SKM-1 treated with dmso at 0.1 percent for 144 hours (cell line): ENCODE data around the gene SMYD2.

Experiments
- DNase-seq: peaks from one replicate; lab custom pipeline; 2025; ENCODE audit not compliant: unreplicated experiment; lab: John Stamatoyannopoulos, UW

SMYD2 gene

DNA sequence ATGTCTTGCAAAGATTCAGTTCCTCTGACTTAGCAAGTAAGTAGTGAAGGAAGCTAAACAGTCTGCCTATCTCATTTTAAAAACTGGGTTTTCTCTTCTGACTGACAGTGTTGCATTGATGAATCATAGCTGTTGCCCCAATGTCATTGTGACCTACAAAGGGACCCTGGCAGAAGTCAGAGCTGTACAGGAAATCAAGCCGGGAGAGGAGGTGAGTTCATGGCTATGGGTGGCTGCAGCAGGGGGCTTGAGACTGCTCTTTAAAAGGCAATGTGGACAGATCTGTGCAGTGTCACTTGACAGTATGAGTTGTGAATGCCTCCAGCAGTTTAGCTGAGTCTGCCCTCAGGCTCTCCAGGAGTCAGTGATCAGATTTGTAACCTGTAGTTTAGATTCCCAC, 46.6 kb downstream of the SMYD2 start:
- no peak for DNase-seq

DNA sequence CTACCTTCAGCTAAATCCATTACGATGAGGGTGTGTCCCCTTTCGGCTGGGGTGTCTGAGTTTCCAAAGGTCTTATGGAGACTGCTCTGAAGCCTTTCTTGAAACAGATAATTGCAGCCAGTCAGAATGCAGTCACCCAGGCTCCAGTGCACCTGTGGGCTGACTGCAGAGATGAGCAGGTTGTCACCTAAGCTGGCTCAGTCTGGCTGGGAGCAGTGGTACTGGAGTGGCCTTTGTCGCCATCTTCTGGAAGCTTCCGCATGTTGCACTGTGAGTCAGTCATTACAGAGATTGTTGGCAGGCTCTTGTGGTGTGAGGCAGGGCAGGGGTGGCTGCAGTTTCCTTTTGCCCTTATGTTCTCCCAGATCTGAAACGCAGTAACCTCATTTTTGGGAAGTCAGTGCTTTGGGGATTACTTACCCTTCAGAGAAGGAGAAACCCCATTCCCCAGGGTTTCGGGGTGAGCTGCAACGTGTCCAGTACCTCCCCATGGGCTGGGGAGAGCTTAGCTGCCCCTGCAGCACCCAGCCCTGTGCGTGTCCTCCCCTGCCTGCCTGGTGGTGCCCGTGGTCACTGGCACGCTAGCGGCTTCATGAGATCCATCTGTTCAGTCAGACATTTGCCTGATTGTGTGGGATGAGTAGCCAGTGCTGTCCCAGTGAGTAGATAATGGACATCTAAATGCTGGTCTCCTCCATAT, 48.0 kb downstream of the SMYD2 start:
- peak; percentile 74 for DNase-seq

DNA sequence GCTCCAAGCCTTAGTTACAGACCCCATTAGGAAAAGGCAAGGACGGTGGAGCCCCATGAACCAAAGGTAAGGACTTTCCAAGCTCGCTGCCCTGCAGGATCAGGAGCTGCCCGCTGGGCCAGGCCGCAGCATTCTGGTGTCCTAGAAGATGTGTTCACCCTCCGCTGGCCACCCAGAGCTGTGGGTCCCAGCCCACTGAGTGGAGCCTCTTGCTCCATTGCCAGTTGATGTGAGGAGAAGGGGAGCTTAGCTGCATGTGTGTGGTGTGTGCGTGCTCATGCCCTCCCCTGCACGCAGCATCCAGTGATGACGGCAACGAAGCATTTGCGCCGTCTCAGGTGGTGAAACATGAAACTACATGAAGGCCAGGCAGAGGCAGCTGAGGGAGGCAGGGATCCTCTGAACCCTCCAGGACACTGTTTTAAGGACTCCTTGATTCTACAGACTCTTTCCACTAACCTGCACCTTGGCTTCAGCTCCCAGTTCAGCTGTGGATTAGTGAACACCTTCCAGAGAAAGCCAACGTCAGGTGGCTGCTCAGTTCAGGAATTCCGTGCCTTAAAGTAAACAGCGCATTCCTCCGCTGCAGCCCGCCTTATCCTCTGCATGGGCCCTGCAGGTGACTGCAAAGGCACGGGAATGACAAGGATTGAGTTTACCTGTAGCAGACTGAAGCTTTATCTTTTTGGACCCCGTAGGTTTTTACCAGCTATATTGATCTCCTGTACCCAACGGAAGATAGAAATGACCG, 48.7 kb downstream of the SMYD2 start:
- DNase-seq = no peak

DNA sequence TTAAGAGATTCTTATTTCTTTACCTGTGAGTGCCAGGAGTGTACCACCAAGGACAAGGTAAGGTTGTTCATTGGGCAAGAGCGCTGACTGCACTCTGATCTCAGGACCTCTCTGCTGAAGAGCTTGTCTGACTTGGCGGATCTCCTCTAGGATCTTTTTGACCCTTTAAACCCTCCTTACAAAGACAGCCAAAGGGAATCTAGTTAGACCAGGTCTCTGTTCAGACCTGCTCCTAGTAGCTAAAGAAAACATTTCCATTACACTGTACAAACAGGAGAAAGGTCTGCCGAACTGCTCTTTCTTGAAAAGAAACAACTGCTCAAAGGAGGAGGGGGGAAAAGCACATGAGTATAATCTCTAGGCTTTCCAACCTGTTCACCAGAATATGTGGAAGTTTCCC, 49.3 kb downstream of the SMYD2 start:
- no peak for DNase-seq

DNA sequence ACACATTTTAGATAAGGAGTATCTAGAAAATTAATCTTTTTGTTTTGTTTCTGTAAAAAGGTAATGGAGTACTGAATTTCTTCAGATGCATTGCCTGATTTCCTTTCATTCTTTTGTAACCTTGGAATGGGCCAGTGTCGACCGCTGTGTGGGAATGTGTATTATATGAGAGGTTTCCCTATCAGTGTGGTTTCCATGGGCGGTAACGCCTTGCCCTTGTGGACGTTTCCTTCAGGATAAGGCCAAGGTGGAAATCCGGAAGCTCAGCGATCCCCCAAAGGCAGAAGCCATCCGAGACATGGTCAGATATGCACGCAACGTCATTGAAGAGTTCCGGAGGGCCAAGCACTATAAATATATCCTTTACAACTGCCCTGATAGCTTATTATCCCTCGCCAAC, 49.8 kb downstream of the SMYD2 start:
- no peak for DNase-seq

DNA sequence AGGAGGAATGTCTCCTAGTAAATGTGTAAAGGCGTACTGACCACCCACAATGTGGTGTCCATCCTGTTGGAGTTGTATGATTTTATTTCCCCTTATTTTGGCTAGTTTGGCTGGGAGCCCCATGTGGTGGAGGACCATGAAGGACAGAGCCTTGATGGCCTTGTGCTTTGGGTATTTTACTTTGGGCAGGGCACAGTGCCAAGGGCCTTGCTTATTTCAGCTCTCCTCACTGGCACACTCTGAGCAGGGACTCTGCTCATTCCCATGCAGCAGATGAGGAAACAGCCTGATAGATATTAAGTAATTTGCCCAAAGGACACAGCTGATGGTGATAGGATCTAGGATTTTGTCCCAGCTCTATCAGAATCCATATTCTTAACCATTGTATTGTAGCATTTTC, 50.2 kb downstream of the SMYD2 start:
- no peak for DNase-seq

DNA sequence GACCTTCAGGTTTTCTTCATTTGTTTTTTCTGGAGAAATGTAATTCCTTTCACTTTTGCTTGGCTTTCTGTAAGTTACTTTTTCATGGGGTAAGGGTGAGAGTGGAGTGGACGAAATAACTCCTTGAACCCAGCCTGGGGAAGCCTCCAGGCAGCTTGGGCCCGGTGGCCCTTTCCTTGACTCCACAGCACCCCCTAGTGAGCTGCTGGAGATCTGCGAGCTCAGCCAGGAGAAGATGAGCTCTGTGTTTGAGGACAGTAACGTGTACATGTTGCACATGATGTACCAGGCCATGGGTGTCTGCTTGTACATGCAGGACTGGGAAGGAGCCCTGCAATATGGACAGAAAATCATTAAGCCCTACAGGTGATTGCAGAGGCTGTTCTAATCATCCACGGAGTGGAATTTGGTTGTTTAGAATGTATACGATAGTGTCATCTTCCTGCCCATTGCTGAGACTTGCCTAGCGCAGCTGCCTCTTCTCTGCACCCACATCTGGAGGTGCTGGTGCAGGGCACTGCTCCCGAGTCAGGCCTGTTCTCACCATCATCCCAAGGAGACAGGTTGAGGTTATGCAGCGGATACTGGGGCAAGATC, 51.0 kb downstream of the SMYD2 start:
- DNase-seq = peak; percentile 52

DNA sequence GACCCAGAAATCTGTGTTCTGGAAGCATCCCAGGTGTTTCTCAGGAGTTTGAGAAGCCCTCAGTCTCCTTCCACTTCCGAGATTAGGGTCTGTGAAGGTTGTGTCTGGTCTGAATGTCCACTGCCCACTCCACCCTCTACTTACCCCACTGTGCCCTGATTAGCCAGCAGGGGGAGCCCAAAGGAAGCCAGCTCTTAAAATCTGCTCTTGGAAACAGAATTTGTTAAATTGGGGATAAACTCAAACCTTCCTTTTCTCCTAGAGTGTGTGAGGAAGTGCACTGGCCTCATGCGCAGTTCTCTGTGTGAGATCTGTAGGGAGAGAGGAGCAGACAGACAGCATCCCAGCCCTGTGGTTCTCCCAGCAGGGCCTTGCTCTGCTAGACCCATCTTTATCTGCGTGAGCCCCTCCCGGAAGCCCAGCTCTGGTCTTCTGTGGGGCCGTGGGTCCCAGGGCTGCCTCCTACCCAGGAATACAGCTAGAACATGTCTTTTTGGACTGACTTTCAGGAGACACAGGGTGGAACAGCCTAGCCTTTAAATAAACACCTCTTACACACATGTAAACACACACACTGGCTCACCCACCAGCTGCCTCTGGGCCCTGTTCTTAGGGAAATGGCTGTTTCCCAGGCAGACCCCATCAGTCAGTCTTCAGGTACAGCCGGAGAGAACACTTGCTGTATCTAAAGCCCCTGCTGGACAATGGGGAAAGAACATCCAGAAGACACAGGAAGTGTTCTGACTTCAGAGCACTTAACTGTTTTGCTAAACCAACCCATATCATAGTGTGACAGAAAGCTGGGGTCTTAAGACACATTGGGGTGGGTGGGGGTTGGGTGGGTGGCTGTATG, 52.2 kb downstream of the SMYD2 start:
- DNase-seq = peak; percentile 52

DNA sequence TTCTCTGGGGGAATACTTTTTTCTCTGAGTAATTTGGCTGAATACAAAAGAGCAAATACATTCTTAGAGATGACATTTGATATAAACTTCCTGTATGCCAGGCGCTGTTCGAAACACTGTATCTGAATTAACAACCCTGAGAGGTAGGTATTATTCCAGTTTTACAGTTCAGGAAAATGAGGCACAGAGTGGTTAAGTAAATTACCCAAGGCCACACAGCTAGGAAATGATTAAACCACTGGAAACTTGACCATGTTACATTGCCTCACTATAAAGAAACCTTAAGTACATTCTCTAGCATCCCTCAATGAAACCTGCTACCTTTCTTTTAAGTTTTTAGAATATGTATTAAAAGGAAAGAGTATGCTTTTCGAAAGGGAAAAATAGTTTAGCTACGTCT, 54.6 kb downstream of the SMYD2 start:
- no peak for DNase-seq

DNA sequence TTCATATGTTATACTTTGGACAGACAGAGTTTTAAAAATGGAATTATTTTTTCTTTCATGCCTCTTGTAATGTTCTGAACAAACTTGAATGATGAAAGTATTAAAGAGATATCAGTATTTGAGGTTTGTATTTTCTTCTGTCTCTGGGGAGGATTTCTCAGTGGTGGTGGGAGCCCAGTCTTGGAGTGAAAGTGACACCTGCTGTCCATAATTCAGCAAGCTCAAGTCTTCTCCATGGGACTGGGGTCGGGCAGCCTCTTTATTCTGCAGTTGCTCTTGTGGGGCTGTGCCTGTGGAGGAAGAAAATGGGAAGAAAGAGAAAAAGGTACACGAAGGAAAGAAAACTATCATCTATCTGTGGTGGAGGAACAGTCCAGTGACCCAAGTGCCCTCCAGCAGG, 56.1 kb downstream of the SMYD2 start:
- DNase-seq = no peak

DNA sequence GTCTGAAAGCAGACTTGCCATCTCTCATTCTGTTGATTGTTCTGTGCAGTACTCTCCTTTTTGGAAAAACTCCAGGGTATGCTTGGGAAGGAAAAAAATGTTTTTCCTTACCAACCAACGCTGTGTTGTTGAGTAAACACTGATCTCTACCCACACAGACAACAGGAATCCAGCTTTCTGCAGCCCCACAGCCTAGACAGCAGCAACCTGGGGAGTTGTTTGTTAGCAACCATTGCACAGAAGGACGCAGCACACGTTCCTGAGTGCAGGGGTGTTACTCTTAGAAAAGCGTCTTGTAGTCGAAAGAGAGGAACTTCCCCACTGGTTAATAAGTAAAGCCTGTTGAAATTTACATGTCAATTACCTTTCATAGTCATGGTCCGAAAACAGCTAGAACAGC, 56.6 kb downstream of the SMYD2 start:
- DNase-seq = no peak

DNA sequence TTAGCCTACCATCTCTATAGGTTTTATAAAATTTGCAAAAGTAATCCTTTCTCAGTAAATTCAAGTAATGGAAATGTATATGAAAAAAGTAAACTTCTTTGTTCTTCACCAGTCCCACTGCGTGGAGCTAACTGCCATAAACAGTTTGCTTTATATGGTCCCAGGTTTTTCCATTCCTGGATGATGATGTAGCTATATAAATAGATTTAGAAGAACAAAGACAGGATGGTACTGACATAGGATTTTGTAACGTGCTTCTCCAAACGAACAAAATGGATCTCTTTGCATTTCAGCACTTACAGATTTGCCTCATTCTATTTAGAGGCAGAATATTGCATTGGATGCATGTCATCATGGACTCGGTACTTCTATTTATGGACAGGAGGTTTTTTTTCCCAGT, 57.3 kb downstream of the SMYD2 start:
- no peak for DNase-seq

DNA sequence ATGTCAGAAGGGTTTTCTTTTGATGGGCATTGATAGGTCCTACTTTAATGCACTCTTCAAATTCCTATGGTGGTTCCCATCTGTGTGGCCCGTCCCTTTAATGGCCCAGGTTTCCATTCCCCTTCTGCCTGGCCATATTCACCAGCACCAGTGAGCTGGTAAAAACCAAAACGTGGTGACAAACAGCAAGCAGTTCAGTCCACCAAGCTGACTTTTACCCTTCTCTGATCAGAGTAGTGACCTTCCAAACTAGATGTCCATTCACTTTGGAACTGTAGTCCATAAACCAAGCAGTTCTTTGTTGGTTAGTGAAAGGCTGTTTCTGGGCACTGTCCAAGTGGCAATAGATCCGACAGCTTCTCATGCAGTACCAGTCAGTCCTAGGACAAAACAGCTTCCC, 60.5 kb downstream of the SMYD2 start:
- no peak for DNase-seq

DNA sequence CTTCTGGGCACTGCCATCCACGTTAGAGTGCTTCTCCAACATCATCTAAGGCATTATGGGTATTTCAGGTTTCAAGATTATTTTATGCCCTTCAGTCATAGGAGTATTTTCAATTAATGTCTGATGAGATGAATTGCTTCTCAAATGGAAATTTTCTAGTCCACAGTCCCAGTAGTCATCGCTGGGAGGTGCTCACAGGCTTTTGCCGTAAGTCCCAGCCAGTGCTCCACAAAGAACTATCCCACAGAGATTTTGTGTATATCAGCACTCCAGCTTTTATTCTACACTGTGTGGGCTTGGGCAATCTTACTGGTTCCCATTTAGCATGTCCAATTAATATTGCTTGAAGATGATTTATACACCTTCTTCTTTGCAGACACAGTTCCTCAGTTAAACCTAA, 61.0 kb downstream of the SMYD2 start:
- DNase-seq = no peak

DNA sequence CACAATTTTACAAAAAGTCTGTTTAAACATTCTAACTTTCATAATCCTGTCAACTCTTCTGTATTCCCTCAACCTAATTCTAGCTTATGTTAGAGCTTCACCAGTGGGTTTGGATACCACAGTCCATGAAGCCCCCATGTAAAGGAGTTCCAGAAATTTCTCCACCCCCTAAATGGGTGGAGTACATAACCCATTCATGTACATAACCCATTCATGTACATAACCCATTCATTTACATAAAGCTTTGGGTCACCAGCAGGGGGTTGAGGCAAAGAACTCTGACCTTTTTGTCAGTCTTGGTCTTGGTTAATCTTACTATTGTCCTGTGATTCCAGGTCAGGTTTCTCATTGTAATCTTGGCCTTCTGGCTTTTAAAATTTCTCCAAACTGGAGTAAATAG, 61.6 kb downstream of the SMYD2 start:
- DNase-seq = no peak

DNA sequence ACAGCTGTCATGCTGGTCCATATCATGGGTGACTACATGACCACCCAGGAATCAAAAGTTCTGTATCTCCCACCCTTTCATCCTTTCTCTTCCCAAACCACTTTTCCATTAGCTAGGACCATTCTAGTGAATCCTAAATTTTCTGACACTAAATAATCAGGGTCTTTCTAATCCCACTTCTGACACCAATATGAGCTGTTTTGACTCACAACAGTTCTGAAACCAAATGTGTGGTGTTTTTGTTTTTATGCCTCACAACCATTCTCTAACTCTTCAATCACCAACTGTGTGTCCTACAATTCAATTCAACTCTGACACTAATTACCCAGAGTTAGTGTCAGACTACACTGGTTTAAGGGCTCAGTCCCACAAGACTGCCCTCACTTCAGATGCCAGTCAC, 63.9 kb downstream of the SMYD2 start:
- DNase-seq = no peak

DNA sequence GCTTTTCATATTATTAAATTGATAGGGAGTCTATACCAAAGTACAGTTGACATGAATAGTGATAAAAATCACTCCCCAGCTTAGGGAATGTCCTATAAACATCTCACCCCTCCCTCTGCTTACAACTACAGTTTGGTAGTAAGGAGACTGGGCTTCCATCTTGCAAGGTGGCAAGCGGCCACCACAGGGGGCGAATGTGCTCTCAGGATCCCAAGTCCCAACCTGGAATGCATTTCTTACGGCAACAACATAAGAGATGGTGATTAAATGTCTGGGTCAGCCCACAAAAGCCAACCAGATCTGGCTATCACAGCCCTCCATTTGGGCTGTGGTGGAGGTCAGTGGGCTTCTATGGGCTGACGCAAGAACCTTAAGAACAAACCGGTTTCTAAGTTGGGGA, 68.0 kb downstream of the SMYD2 start:
- DNase-seq = no peak

DNA sequence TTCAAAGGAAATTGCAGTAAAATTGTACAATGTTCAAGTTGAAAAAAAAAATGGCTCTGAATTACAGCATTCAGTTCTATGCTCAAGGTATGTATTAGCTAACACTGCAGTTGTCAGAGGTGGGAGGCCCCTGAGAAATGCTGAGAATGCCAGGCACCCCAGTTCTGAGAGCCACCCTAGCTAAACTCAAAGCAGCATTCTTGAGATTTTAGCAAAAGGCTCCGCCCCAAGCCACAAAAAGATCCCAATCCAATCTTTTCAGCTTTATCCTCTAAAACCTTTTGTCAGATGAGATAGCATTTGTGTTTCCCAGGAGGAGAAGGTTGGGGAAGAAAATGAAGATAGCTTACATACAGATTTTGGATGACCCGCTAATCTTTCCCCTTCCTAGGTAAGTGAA, 68.8 kb downstream of the SMYD2 start:
- no peak for DNase-seq

DNA sequence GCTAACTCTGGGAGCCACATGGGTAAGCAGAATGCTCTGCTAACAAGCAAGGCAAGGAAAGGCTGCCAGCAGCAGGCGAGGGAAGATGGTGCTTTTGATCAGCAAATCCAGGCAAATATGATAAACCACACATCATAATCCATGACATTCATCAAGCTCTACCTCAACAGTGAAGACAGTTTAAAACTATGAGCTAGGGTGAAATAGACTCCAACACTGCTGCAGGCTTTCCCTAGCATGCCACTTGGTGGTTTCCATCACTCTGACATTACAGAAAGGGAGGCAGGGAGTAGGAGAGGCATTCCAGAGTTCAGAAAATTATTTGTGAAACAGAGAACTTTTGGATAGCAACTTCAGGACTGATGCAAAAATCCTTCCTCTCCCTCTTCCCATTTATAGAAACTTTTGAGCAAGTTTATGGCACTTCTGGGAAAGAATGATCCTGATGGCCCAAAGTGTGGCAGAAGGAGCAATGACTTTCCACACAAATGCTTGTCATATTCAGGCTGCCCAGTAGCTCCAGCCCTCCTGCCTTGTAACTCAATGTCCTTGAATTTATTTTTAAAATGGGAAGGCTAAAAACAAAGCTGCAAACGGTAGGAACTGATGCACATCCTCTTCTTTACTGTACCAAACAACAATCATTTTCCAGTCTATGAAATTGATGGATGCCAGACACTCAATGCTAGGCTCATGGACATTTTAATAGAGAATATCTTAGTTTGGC, 70.8 kb downstream of the SMYD2 start:
- DNase-seq = no peak

DNA sequence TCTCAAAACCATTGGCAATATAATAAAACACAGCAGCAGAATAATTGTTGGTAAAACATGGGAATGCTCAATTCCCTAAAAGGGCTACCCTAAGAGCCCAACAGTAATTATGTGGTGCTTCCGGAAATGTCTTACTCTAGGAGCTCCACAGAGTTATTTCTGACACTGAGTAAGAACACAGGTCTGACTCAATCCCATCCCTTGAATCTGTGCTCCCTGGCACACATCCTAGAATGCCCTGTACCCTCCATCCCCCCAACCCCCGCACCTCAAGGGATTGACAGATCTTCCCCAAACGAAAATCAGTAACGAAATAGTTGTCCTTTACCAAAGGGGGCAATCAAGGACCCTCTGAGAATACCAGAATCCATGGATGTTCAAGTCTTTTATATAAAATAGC, 71.9 kb downstream of the SMYD2 start:
- DNase-seq = no peak
